ENCODE measurements around the gene MMEL1. TPM values are rescaled to one million over a fixed set of nuclear protein-coding genes. Genes with fewer than 3 reads are reported as not detected.

MMEL1 gene
- total RNA-seq, 1 experiment from 2014 or later = 4.9 TPM

GRCh38 chr1:2604156-2604843 is 28.5 kb downstream of the MMEL1 start:
- intact Hi-C loops (cut with micrococcal nuclease; ENCODE audit: unreplicated experiment) = no loop called here
- H4K20me1 ChIP-seq (ENCODE audit: insufficient read depth) = no peaks in the 10 kb centered on the region
- no TSS peak for BruUV-seq (replicated peaks)
- no peaks in the 10 kb centered on the region for H3K4me1 ChIP-seq (replicated peaks; ENCODE audit: insufficient read depth)
- no peaks in the 10 kb centered on the region for H3K36me3 ChIP-seq (ENCODE audit: low read depth)
- no peaks in the 10 kb centered on the region for H3K79me2 ChIP-seq (ENCODE audit: low read depth)
- peaks cover 5% of the 10 kb centered on the region; the same call in 1 of the 2 replicates for H3F3A ChIP-seq (ENCODE audit: insufficient read depth, low read depth)
- no peaks in the 10 kb centered on the region for H3K9me3 ChIP-seq (ENCODE audit: insufficient read depth, low read depth)
- H3K4me3 ChIP-seq = no peak overlapping the region
- no peaks in the 10 kb centered on the region for H3K9me2 ChIP-seq (ENCODE audit: insufficient read depth)
- H3K4me2 ChIP-seq = no peak overlapping the region
- POLR2A ChIA-PET (ENCODE audit: unreplicated experiment) = no interaction called here
- H3K27ac ChIP-seq = no peak overlapping the region
- DNase-seq = no peak
- CTCF ChIA-PET = no interaction called here
- no peak overlapping the region for H2AFZ ChIP-seq
- no peak for TF ChIP-seq EZH2 (IDR thresholded peaks at IDR 0.05; ENCODE audit: low read depth)
- peaks cover 76% of the 10 kb centered on the region for H3K27me3 ChIP-seq (ENCODE audit: insufficient read depth, low read depth)

- CTCF ChIA-PET = interaction anchor here (0.5 kb wide), 1 partner anchor 13 kb away, joined by 3 read pairs; no protein-coding TSS in a partner anchor
- no peaks in the 10 kb centered on the region for H3K9me3 ChIP-seq (ENCODE audit: insufficient read depth, low read depth)
- POLR2A ChIA-PET (ENCODE audit: unreplicated experiment) = no interaction called here
Observed at GRCh38 chr1:2603521-2604155, 29.2 kb downstream of the MMEL1 start.

GRCh38 chr1:2602866-2603520 is 29.8 kb downstream of the MMEL1 start:
- H3K4me1 ChIP-seq (replicated peaks; ENCODE audit: insufficient read depth) = no peaks in the 10 kb centered on the region
- H3K36me3 ChIP-seq (ENCODE audit: low read depth) = no peaks in the 10 kb centered on the region
- no peak overlapping the region for H3K27ac ChIP-seq
- no peak for TF ChIP-seq CTCF (conservative IDR thresholded peaks at IDR 0.05)
- no peak for TF ChIP-seq EZH2 (IDR thresholded peaks at IDR 0.05; ENCODE audit: low read depth)
- no peaks in the 10 kb centered on the region for H3K9me2 ChIP-seq (ENCODE audit: insufficient read depth)
- ChIA-PET CTCF (interaction anchor here (0.5 to 0.6 kb wide), 2 partner anchors 10 to 13 kb away, joined by 3 read pairs; no protein-coding TSS in a partner anchor), POLR2A (ENCODE audit: unreplicated experiment) (no interaction called here)
- no peak overlapping the region for H2AFZ ChIP-seq
- no peak overlapping the region for H3K4me3 ChIP-seq
- no peaks in the 10 kb centered on the region for H3F3A ChIP-seq (ENCODE audit: insufficient read depth, low read depth)
- no peaks in the 10 kb centered on the region for H3K9me3 ChIP-seq (ENCODE audit: insufficient read depth, low read depth)
- peaks cover 88% of the 10 kb centered on the region for H3K27me3 ChIP-seq (ENCODE audit: insufficient read depth, low read depth)
- H3K79me2 ChIP-seq (ENCODE audit: low read depth) = no peaks in the 10 kb centered on the region
- H4K20me1 ChIP-seq (ENCODE audit: insufficient read depth) = no peaks in the 10 kb centered on the region
- intact Hi-C loops (cut with micrococcal nuclease; ENCODE audit: unreplicated experiment) = no loop called here
- no TSS peak for BruUV-seq (replicated peaks)
- no peak for DNase-seq
- no peak overlapping the region for H3K4me2 ChIP-seq

More at GRCh38 chr1:2603521-2604155, 29.2 kb downstream of the MMEL1 start:
- no peaks in the 10 kb centered on the region for H3K4me1 ChIP-seq (replicated peaks; ENCODE audit: insufficient read depth)
- no peaks in the 10 kb centered on the region for H3K79me2 ChIP-seq (ENCODE audit: low read depth)
- no peak overlapping the region for H2AFZ ChIP-seq
- TF ChIP-seq EZH2 (IDR thresholded peaks at IDR 0.05; ENCODE audit: low read depth) (no peak), CTCF (conservative IDR thresholded peaks at IDR 0.05) (no peak)
- DNase-seq = no peak
- H3K4me3 ChIP-seq = no peak overlapping the region
- H3F3A ChIP-seq (ENCODE audit: insufficient read depth, low read depth) = peaks cover 4% of the 10 kb centered on the region; the same call in 1 of the 2 replicates
- intact Hi-C loops (cut with micrococcal nuclease; ENCODE audit: unreplicated experiment) = no loop called here
- peaks cover 82% of the 10 kb centered on the region for H3K27me3 ChIP-seq (ENCODE audit: insufficient read depth, low read depth)
- no peak overlapping the region for H3K27ac ChIP-seq
- no peaks in the 10 kb centered on the region for H4K20me1 ChIP-seq (ENCODE audit: insufficient read depth)
- H3K4me2 ChIP-seq = no peak overlapping the region
- H3K36me3 ChIP-seq (ENCODE audit: low read depth) = no peaks in the 10 kb centered on the region
- no TSS peak for BruUV-seq (replicated peaks)
- no peaks in the 10 kb centered on the region for H3K9me2 ChIP-seq (ENCODE audit: insufficient read depth)

All from PC-9 (cell line).